ENCODE results near the gene CPN2. TPM values are rescaled to one million over a fixed set of nuclear protein-coding genes. Genes with fewer than 3 reads are reported as not detected.
A peak's percentile ranks its signal among the peaks of the same experiment; 100 is the strongest.

CPN2 gene
- total RNA-seq, 4 donors from 2014 or later = 0.15 TPM; not detected in 3

DNA sequence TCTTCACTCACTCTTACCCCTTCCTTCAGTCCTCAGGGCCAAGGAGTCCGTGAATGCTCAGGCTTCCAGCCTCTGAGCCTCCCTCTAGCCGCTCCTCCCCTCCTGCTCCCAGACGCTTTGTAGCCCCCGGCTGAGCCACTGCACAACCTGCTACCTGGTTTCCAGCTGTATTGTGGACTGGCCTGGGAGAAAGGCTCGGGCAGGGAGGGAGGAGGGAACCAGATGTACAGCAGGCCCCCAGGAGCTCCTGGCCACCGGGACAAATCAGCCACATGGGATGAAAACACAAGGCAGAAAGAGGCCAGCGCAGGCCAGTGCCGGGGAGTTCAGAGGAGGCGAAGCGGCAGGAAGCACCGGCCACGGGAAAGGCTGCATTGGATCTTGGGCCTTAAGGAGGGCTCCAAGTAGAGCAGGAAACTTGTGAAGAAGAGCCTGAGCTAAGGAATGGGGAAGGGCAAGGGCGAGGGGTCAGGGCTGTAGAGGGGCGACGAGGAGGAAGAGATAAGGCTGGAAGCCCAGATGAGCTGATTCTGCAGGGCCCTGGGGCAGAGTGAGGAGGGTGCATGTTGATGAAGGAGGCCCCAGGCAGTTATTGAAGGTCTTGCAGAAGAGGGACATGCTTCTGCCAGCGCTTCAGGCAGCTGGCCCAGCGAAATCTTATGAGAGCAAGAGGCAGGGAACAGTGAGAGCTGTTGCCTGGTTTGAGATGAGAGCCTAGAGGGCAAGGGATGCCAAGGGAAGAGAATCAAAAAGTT is 14.3 kb downstream of the CPN2 start:
- no peaks in the 10 kb centered on the region for H3K9me3 ChIP-seq
- no peak for DNase-seq
- intact Hi-C loops (cut with DNase I; ENCODE audit: low total_unique reads) = no loop called here
- H3K4me1 ChIP-seq = no peaks in the 10 kb centered on the region
- H3K27ac ChIP-seq = no peak overlapping the region
- H3K36me3 ChIP-seq = no peaks in the 10 kb centered on the region
- H3K4me3 ChIP-seq = no peak overlapping the region
- no peaks in the 10 kb centered on the region for H3K27me3 ChIP-seq
- no peak for TF ChIP-seq POLR2A (IDR thresholded peaks at IDR 0.05)
- TF ChIP-seq, protein P1, sequence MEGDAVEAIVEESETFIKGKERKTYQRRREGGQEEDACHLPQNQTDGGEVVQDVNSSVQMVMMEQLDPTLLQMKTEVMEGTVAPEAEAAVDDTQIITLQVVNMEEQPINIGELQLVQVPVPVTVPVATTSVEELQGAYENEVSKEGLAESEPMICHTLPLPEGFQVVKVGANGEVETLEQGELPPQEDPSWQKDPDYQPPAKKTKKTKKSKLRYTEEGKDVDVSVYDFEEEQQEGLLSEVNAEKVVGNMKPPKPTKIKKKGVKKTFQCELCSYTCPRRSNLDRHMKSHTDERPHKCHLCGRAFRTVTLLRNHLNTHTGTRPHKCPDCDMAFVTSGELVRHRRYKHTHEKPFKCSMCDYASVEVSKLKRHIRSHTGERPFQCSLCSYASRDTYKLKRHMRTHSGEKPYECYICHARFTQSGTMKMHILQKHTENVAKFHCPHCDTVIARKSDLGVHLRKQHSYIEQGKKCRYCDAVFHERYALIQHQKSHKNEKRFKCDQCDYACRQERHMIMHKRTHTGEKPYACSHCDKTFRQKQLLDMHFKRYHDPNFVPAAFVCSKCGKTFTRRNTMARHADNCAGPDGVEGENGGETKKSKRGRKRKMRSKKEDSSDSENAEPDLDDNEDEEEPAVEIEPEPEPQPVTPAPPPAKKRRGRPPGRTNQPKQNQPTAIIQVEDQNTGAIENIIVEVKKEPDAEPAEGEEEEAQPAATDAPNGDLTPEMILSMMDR (IDR thresholded peaks at IDR 0.05) = no peak

DNA sequence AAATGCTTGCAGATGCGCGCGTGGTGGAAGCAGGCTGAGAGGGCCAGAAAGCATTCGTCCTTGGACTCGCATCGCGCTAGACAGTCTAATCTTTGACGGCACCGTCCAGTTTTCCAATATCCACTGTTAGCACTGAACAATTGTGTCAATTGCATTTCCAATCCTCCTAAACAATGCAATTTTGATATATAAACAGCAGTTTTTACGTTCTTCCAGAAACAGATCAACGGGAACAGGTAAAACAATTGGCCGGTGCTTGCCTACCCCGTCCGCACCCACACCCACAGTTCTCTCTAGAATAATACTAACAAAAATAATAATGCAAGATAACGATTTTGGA is 17.2 kb downstream of the CPN2 start:
- H3K27me3 ChIP-seq = no peaks in the 10 kb centered on the region
- no peaks in the 10 kb centered on the region for H3K9me3 ChIP-seq
- no peak overlapping the region for H3K4me3 ChIP-seq
- DNase-seq = no peak
- no peaks in the 10 kb centered on the region for H3K36me3 ChIP-seq
- no peaks in the 10 kb centered on the region for H3K4me1 ChIP-seq
- TF ChIP-seq POLR2A (IDR thresholded peaks at IDR 0.05) = no peak
- TF ChIP-seq, protein P1 (IDR thresholded peaks at IDR 0.05) = no peak
- H3K27ac ChIP-seq = no peak overlapping the region
- intact Hi-C loops (cut with DNase I; ENCODE audit: low total_unique reads) = no loop called here

DNA sequence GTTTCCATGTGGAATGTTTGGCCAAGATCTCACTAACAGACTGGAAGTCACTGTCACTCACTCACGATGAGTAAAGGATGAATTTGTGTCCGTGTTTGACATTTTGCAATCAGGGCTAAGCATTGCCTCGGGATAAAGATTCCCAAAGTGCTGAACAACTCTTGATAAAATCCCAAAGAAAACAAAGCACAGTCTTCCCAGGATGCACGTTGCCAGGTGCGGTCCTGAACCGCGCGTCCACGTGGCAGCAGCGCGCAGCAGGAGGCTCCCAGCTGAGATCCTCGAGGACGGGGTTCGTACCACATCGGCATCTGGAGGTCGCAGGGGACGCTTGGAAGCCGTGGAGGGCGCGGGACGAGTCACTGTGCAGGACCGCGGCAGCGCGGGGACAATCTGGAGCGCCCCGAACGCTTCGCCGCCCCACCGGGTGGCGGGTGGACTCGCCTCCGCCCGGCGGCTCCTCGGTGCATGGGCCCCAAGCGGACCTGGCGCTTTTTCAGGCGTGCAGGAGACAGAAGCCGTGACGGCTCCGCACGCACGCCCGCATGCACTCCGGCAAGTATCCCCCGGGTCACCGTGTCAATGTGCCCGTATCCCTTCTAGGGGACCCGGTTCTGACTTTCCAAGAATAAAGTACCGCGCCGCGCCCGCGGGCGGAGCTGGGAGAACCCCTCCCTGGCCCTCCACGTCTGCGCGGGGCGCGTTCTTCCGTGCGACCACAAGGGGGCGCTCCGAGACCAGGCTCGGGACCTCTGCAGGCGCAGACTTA is 17.7 kb downstream of the CPN2 start:
- intact Hi-C loops (cut with DNase I; ENCODE audit: low total_unique reads) = no loop called here
- DNase-seq = peak; percentile 80 to 89
- Histone ChIP-seq H3K4me3 (peak overlapping the region in 1 of 2 donors; percentile 33), H3K36me3 (no peaks in the 10 kb centered on the region), H3K4me1 (no peaks in the 10 kb centered on the region), H3K27ac (no peak overlapping the region), H3K9me3 (no peaks in the 10 kb centered on the region), H3K27me3 (no peaks in the 10 kb centered on the region)
- TF ChIP-seq, protein P1 (IDR thresholded peaks at IDR 0.05) = peak; percentile 97 to 99 (median 98)
- TF ChIP-seq POLR2A (IDR thresholded peaks at IDR 0.05) = no peak

DNA sequence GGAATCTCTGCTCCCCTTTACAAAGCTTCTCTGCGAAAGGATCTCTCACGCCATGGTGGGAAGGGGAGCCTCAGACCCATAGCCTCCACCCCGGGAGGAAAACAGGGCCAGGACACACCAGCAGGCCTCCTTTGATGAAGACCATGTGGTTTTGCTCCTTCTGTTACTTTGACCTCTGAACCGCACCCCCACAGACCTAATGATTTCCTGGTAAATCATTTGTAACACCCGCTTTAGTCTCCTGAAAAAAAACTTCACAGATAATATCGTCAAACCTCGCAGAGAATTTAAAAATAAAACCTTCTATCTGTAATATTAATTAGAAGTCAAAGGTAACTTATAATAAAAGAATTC is 18.3 kb downstream of the CPN2 start:
- intact Hi-C loops (cut with DNase I; ENCODE audit: low total_unique reads) = no loop called here
- H3K4me1 ChIP-seq = no peaks in the 10 kb centered on the region
- no peak overlapping the region for H3K4me3 ChIP-seq
- no peaks in the 10 kb centered on the region for H3K36me3 ChIP-seq
- H3K27me3 ChIP-seq = no peaks in the 10 kb centered on the region
- no peak for TF ChIP-seq POLR2A (IDR thresholded peaks at IDR 0.05)
- TF ChIP-seq, protein P1 (IDR thresholded peaks at IDR 0.05) = no peak
- H3K9me3 ChIP-seq = no peaks in the 10 kb centered on the region
- H3K27ac ChIP-seq = no peak overlapping the region
- DNase-seq = no peak

DNA sequence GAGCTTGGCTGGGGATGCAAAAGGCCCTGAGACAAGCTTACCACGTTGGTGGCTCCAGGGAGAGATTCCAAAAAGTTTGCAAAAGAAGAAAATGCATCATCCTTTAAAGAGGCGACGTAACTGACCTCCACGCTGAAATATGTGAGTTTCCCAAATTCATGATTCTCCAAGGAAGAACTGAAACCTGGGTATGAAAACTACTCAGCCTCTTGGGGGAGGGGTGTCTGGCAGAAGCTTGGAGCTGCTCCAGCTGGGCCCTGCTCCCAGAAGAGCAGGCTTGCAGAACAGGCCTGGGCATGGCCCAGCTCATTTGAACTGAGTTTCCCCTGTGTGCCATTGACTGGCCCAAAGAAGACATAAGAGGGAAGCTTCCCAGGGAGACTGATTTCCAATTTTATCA is 20.5 kb downstream of the CPN2 start:
- Histone ChIP-seq H3K4me3 (no peak overlapping the region), H3K9me3 (no peaks in the 10 kb centered on the region), H3K27ac (no peak overlapping the region), H3K36me3 (no peaks in the 10 kb centered on the region), H3K4me1 (no peaks in the 10 kb centered on the region), H3K27me3 (no peaks in the 10 kb centered on the region)
- no peak for DNase-seq
- intact Hi-C loops (cut with DNase I; ENCODE audit: low total_unique reads) = no loop called here
- TF ChIP-seq, protein P1 (IDR thresholded peaks at IDR 0.05) = no peak
- TF ChIP-seq POLR2A (IDR thresholded peaks at IDR 0.05) = no peak

Data from uterus (tissue), 4 donors.